DLD1 (cell line): ENCODE data around the gene RAD51D.

Experiments
- in situ Hi-C: cut with HindIII; loops from 2 replicates; pipeline ENCODE4 v1.10.0; 2017; ENCODE audit warnings: low sequenced_read_pairs

Gene RAD51D

GRCh38 chr17:35044181-35044580 lies 75.5 kb downstream of the RAD51D start:
- in situ Hi-C loops: no loop called here
